Karpas-422 (cell line): ENCODE measurements around the gene TEF. TPM values are rescaled to one million over a fixed set of nuclear protein-coding genes. Genes with fewer than 3 reads are reported as not detected.

ENCODE experiments used
- DNase-seq: peaks from one replicate; pipeline ENCODE4 v3.0.0-alpha.2; 2015
- H2AFZ ChIP-seq: fragments of 200-600 bp; sonication (generic); 2 replicates; pipeline ENCODE4 v1.6.1; 2014; ENCODE audit warnings: antibody characterized with exemption, low read length, mixed read lengths
- H3K27ac ChIP-seq: fragments of 200-600 bp; sonication (generic); 2 replicates; pipeline ENCODE4 v1.5.1; 2014; ENCODE audit warnings: mild to moderate bottlenecking, low read length, moderate library complexity
- H3K27me3 ChIP-seq: fragments of 200-600 bp; sonication (generic); 2 replicates; pipeline ENCODE4 v1.6.1; 2014; ENCODE audit warnings: low read length, mixed read lengths
- H3K36me3 ChIP-seq: fragments of 200-600 bp; sonication (generic); 2 replicates; pipeline ENCODE4 v1.6.1; 2014; ENCODE audit warnings: low read length, mixed read lengths; ENCODE audit not compliant: insufficient read depth
- H3K4me1 ChIP-seq: fragments of 200-600 bp; sonication (generic); 2 replicates; pipeline ENCODE4 v1.6.1; 2014; ENCODE audit warnings: mild to moderate bottlenecking, low read length, mixed read lengths
- H3K4me2 ChIP-seq: fragments of 200-600 bp; sonication (generic); 2 replicates; pipeline ENCODE4 v1.6.1; 2014; ENCODE audit warnings: low read length, low read depth, mild to moderate bottlenecking; ENCODE audit not compliant: poor library complexity, severe bottlenecking
- H3K4me3 ChIP-seq: fragments of 200-600 bp; sonication (generic); 2 replicates; pipeline ENCODE4 v1.5.1; 2014; ENCODE audit warnings: mild to moderate bottlenecking, antibody characterized with exemption, low read length, mixed read lengths
- H3K79me2 ChIP-seq: fragments of 200-600 bp; sonication (generic); 2 replicates; pipeline ENCODE4 v1.6.1; 2014; ENCODE audit warnings: mild to moderate bottlenecking, low read length, mixed read lengths
- H3K9ac ChIP-seq: fragments of 200-600 bp; sonication (generic); 2 replicates; pipeline ENCODE4 v1.6.0; 2014; ENCODE audit warnings: low read length
- H3K9me2 ChIP-seq: fragments of 200-600 bp; sonication (generic), shearing (Covaris generic); replicated peaks from 2 replicates; pipeline ENCODE4 v1.6.0; 2014; ENCODE audit warnings: mild to moderate bottlenecking, low read length, moderate library complexity; ENCODE audit not compliant: insufficient read depth
- H3K9me3 ChIP-seq: fragments of 300-700, 200-600 bp; sonication (generic); 2 replicates; pipeline ENCODE4 v1.6.1; 2014; ENCODE audit warnings: low read length, mixed read lengths
- H4K20me1 ChIP-seq: fragments of 200-600 bp; sonication (generic); 2 replicates; pipeline ENCODE4 v1.6.1; 2014; ENCODE audit warnings: mild to moderate bottlenecking, antibody characterized with exemption, low read length, low read depth; ENCODE audit not compliant: insufficient read depth
- total RNA-seq: library from RNA; depleted of rRNA; stranded (reverse); fragments of >200 nt; shearing (Covaris generic); gene quantifications from 2 replicates; pipeline ENCODE4 v1.2.3, GENCODE V29; 2014; ENCODE audit warnings: low replicate concordance

TEF gene
- total RNA-seq, 1 experiment from 2014 or later = 4.4 TPM

GRCh38 chr22:41357191-41357590 is 24.6 kb upstream of the TEF start:
- Histone ChIP-seq H3K27ac (no peak overlapping the region), H3K9ac (no peak overlapping the region), H3K9me2 (no peaks in the 10 kb centered on the region), H3K36me3 (no peaks in the 10 kb centered on the region), H4K20me1 (no peaks in the 10 kb centered on the region; the same call in 1 of the 2 replicates), H3K4me1 (no peaks in the 10 kb centered on the region), H3K4me2 (no peak overlapping the region), H2AFZ (no peak overlapping the region), H3K4me3 (no peak overlapping the region), H3K27me3 (no peaks in the 10 kb centered on the region), H3K79me2 (no peaks in the 10 kb centered on the region), H3K9me3 (no peaks in the 10 kb centered on the region)
- no peak for DNase-seq

DNA sequence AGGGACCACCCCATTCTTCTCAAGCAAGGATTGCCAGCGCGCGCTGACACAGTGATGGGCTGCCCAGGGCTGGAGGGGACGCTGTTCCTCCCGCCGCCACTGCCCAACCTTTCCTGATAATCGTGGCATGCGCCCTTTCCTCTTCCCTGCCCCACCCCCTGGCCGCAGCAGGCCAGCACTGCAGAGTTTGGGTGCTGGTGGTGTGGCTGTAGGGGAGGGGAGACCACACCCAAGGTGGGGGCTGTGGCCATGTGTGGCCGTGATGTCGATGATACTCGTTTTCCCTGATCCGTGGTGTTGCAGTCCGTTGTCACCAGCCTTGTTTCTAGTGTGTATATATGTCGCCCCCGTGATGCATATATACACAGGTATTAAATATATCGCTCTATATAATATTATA is 22.8 kb upstream of the TEF start:
- Histone ChIP-seq H3K9ac (no peak overlapping the region), H2AFZ (no peak overlapping the region), H4K20me1 (no peaks in the 10 kb centered on the region; the same call in 1 of the 2 replicates), H3K9me2 (no peaks in the 10 kb centered on the region), H3K27ac (no peak overlapping the region), H3K4me1 (no peaks in the 10 kb centered on the region), H3K36me3 (no peaks in the 10 kb centered on the region), H3K4me3 (no peak overlapping the region), H3K79me2 (no peaks in the 10 kb centered on the region), H3K9me3 (no peaks in the 10 kb centered on the region), H3K4me2 (no peak overlapping the region), H3K27me3 (no peaks in the 10 kb centered on the region)
- no peak for DNase-seq

DNA sequence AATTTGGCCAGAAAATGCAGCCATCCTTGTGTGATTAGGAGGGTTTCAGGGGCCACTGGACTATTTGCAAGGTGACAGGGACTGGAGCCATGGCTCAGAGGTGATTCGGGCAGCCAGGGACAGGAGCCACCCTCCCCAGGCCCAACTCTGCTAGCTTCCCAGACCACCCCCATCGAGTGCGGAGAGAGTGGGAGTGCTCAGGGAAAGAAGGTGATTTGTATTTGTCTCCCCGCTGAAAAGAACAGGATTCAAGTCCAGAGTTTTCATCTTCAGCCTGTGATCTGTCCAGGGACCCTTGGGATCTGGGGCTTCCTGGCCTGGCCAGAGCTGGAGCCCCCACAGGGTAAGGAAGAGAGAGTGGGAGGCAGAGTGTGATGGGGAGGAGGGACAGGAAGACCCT is 22.4 kb upstream of the TEF start:
- no peak overlapping the region for H2AFZ ChIP-seq
- H3K4me2 ChIP-seq = no peak overlapping the region
- no peaks in the 10 kb centered on the region for H3K9me3 ChIP-seq
- H4K20me1 ChIP-seq = no peaks in the 10 kb centered on the region; the same call in 1 of the 2 replicates
- no peak overlapping the region for H3K27ac ChIP-seq
- H3K4me1 ChIP-seq = no peaks in the 10 kb centered on the region
- H3K27me3 ChIP-seq = no peaks in the 10 kb centered on the region
- no peak overlapping the region for H3K9ac ChIP-seq
- no peak overlapping the region for H3K4me3 ChIP-seq
- no peaks in the 10 kb centered on the region for H3K79me2 ChIP-seq
- no peaks in the 10 kb centered on the region for H3K36me3 ChIP-seq
- no peaks in the 10 kb centered on the region for H3K9me2 ChIP-seq
- DNase-seq = no peak

GRCh38 chr22:41360126-41360525 is 21.6 kb upstream of the TEF start:
- Histone ChIP-seq H3K4me3 (no peak overlapping the region), H3K79me2 (no peaks in the 10 kb centered on the region), H4K20me1 (no peaks in the 10 kb centered on the region; the same call in 1 of the 2 replicates), H3K27me3 (no peaks in the 10 kb centered on the region), H3K9ac (no peak overlapping the region), H3K36me3 (no peaks in the 10 kb centered on the region), H3K27ac (no peak overlapping the region), H3K9me3 (no peaks in the 10 kb centered on the region), H3K9me2 (no peaks in the 10 kb centered on the region), H2AFZ (no peak overlapping the region), H3K4me1 (no peaks in the 10 kb centered on the region), H3K4me2 (no peak overlapping the region)
- DNase-seq = no peak

DNA sequence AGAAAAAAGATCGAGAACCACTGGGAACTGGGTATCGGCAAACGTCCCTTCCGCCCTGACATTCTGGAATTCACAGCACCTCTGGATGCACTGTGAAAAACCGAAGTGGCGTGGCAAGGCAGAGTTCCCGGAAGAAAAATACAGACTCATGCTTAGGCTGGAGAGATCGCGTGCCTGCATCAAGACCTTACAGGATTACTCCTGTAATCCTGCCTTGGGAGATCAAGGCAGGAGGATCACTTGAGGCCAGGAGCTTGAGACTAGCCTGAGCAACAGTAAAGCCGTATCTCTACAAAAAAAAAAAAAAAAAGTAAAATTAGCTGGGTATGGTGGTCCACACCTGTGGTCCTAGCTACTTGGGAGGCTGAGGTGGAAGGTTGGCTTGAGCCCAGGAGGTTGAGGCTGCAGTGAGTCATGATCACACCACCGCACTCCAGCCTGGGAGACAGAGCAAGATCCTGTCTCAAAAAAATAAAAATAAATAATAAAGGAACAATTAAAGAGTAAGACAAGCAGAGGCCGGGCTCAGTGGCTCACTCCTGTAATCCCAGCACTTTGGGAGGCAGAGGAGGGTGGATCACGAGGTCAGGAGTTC is 19.9 kb upstream of the TEF start:
- H3K4me2 ChIP-seq = no peak overlapping the region
- H3K36me3 ChIP-seq = no peaks in the 10 kb centered on the region
- no peaks in the 10 kb centered on the region; the same call in 1 of the 2 replicates for H4K20me1 ChIP-seq
- no peaks in the 10 kb centered on the region for H3K27me3 ChIP-seq
- H3K79me2 ChIP-seq = no peaks in the 10 kb centered on the region
- H2AFZ ChIP-seq = no peak overlapping the region
- H3K9me2 ChIP-seq = no peaks in the 10 kb centered on the region
- H3K9ac ChIP-seq = no peak overlapping the region
- no peak overlapping the region for H3K27ac ChIP-seq
- no peaks in the 10 kb centered on the region for H3K9me3 ChIP-seq
- no peaks in the 10 kb centered on the region for H3K4me1 ChIP-seq
- no peak overlapping the region for H3K4me3 ChIP-seq
- DNase-seq = no peak

DNA sequence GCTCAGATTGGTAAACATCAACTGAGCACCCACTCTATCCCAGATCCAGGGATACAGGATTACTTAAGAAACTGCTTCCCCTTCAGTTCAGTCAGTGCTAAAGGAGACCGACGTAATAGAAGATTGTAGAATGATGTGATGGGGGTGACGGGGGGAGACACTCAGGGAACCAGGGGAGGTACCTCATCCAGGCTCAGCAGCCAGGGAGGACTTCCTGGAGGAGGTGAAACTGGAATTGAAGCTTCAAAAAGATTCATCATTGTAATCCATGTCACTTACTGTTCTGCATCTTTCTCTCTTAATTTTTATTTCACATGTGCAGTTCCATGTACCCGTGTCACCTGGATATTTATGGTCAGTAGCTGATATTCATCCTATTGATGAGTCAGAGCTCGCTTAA is 19.1 kb upstream of the TEF start:
- Histone ChIP-seq H3K9ac (no peak overlapping the region), H3K27ac (no peak overlapping the region), H3K36me3 (no peaks in the 10 kb centered on the region), H3K9me3 (no peaks in the 10 kb centered on the region), H3K4me2 (no peak overlapping the region), H3K27me3 (no peaks in the 10 kb centered on the region), H4K20me1 (no peaks in the 10 kb centered on the region; the same call in 1 of the 2 replicates), H3K4me1 (no peaks in the 10 kb centered on the region), H2AFZ (no peak overlapping the region), H3K9me2 (no peaks in the 10 kb centered on the region), H3K79me2 (no peaks in the 10 kb centered on the region), H3K4me3 (no peak overlapping the region)
- no peak for DNase-seq

- Histone ChIP-seq H3K9me2 (no peaks in the 10 kb centered on the region), H3K27me3 (no peaks in the 10 kb centered on the region), H3K79me2 (no peaks in the 10 kb centered on the region), H3K9me3 (no peaks in the 10 kb centered on the region), H2AFZ (no peak overlapping the region), H3K4me3 (no peak overlapping the region), H3K27ac (no peak overlapping the region), H3K36me3 (no peaks in the 10 kb centered on the region), H3K4me2 (no peak overlapping the region), H4K20me1 (no peaks in the 10 kb centered on the region), H3K9ac (no peak overlapping the region), H3K4me1 (no peaks in the 10 kb centered on the region)
- no peak for DNase-seq
Observed at GRCh38 chr22:41364233-41364632, 17.5 kb upstream of the TEF start.

- Histone ChIP-seq H3K79me2 (no peaks in the 10 kb centered on the region), H3K9me3 (no peaks in the 10 kb centered on the region), H3K4me1 (no peaks in the 10 kb centered on the region), H4K20me1 (no peaks in the 10 kb centered on the region), H3K9me2 (no peaks in the 10 kb centered on the region), H3K36me3 (no peaks in the 10 kb centered on the region), H3K9ac (no peak overlapping the region), H2AFZ (no peak overlapping the region), H3K27me3 (no peaks in the 10 kb centered on the region), H3K4me2 (no peak overlapping the region), H3K4me3 (no peak overlapping the region), H3K27ac (no peak overlapping the region)
- no peak for DNase-seq
Observed at GRCh38 chr22:41364955-41365354, 16.8 kb upstream of the TEF start.
